ENCODE measurements around the gene UTS2B.

UTS2B gene

DNA sequence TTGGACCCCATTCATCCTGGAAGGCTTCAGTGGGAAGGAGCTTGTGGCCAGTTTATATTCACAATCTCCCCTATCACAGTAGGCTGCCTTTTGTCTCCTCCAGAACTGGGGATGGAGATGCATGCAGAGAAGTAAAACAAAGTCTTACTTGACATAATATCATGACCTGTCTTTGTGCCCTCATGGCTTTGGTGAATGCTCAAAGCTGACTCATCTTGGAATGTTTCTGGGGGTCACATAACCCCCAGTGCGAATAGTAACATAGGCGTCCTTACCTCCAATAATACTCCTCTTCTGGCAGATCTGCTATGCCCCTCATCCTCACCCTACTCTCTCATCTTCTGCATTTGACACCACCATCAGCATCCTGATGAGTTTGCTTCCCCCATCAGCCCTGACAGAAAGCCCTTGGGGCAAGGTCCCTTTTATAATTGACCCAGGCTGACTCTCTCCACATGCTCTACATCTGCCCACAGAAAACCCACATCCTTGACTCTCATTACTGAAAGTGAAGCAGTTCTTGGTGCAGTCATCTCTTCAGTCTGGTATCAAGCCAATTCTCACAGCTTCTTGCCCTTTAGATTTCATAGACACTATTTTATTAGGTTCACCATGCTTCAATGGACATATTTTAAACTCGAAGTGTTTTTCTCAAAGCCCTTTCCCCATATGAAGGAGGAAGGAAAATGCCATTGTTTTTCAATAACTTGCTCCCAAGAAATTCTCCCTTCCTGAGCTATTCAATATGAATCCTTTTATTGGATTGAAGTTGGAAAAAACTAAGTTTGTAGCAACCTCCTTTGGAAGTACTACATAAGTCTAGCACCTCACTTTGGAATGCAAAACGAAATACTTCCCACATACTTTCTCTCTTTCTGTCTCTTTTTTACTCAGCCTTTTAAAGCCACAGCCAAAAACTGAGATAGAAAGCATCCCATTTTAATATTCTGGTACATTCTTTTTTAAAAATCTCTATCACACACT, 94.7 kb downstream of the UTS2B start:
- H3K36me3 Mint-ChIP-seq (ENCODE audit: low read depth), result no peaks in the 10 kb centered on the region
- H3K27ac Mint-ChIP-seq, result no peak overlapping the region
- no peak overlapping the region for H3K4me3 Mint-ChIP-seq
- H3K27me3 Mint-ChIP-seq, result no peaks in the 10 kb centered on the region
- no peaks in the 10 kb centered on the region for H3K9me3 Mint-ChIP-seq
- no peaks in the 10 kb centered on the region for H3K4me1 Mint-ChIP-seq (ENCODE audit: low read depth)

- Mint-ChIP-seq H3K27me3 (no peaks in the 10 kb centered on the region), H3K36me3 (ENCODE audit: low read depth) (no peaks in the 10 kb centered on the region), H3K27ac (no peak overlapping the region)
These were observed 96.1 kb downstream of the UTS2B start for GRCh38 chr3:191234216-191234615.

DNA sequence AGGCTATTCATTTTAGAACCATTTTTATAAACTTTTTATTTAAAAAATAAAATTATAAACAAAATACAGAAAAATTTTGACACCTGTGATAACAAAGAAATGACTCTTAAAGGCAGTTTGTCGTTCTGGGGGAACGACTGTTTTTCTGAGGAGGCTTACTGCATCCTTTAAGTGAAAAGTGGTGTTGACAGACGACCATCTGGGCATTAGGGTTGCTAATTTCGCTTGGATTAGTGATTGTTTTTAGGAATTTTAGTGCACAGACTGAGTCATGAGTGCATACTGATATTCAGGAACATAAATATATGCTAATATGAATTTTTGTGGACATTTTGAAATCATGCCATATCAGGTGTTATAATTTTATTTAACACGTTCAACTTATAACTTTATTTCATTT, 102.8 kb downstream of the UTS2B start:
- no peaks in the 10 kb centered on the region for H3K4me1 Mint-ChIP-seq (ENCODE audit: low read depth)
- peaks cover under 1% of the 10 kb centered on the region for H3K9me3 Mint-ChIP-seq
- H3K4me3 Mint-ChIP-seq, result no peak overlapping the region
- no peak overlapping the region for H3K27ac Mint-ChIP-seq
- H3K27me3 Mint-ChIP-seq, result no peaks in the 10 kb centered on the region
- no peaks in the 10 kb centered on the region for H3K36me3 Mint-ChIP-seq (ENCODE audit: low read depth)

More at GRCh38 chr3:191234216-191234615, 96.1 kb downstream of the UTS2B start:
- Mint-ChIP-seq H3K4me1 (ENCODE audit: low read depth) (no peaks in the 10 kb centered on the region), H3K9me3 (no peaks in the 10 kb centered on the region), H3K4me3 (no peak overlapping the region)

- H3K9me3 Mint-ChIP-seq, result peaks cover 6% of the 10 kb centered on the region
- H3K4me1 Mint-ChIP-seq (ENCODE audit: low read depth), result no peaks in the 10 kb centered on the region
- no peaks in the 10 kb centered on the region for H3K36me3 Mint-ChIP-seq (ENCODE audit: low read depth)
- no peak overlapping the region for H3K27ac Mint-ChIP-seq
- H3K4me3 Mint-ChIP-seq, result no peak overlapping the region
- no peaks in the 10 kb centered on the region for H3K27me3 Mint-ChIP-seq
These were observed 108.7 kb downstream of the UTS2B start for GRCh38 chr3:191221638-191222037.

- peaks cover 10% of the 10 kb centered on the region for H3K9me3 Mint-ChIP-seq
- no peaks in the 10 kb centered on the region for H3K27me3 Mint-ChIP-seq
- no peak overlapping the region for H3K4me3 Mint-ChIP-seq
- no peaks in the 10 kb centered on the region for H3K4me1 Mint-ChIP-seq (ENCODE audit: low read depth)
- no peaks in the 10 kb centered on the region for H3K36me3 Mint-ChIP-seq (ENCODE audit: low read depth)
- H3K27ac Mint-ChIP-seq, result no peak overlapping the region
These were observed 109.4 kb downstream of the UTS2B start for GRCh38 chr3:191220908-191221307.

DNA sequence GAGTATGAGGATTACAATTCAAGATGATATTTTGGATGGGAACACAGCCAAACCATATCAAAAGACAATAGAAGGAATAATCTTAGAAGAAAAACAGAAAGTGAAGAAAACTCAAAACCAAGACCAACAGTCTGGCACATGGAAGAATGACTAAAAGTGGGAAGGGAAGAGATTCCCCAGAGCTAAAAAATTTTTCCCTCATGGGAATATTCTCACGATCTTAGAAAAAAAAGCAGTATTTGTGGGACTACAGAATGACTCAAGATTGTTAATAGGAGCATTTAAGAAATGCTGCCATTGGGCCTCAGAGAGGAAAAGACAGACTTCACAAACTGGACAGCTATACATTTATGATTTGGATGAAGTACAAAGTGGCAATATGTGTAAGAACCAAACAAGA, 113.0 kb downstream of the UTS2B start:
- Mint-ChIP-seq H3K27me3 (no peaks in the 10 kb centered on the region), H3K9me3 (peaks cover 7% of the 10 kb centered on the region), H3K27ac (no peak overlapping the region), H3K4me3 (no peak overlapping the region), H3K4me1 (ENCODE audit: low read depth) (no peaks in the 10 kb centered on the region), H3K36me3 (ENCODE audit: low read depth) (no peaks in the 10 kb centered on the region)

All from stimulated activated naive CD8-positive, alpha-beta T cell treated with anti-CD3 and anti-CD28 coated beads, Interleukin-15, Interleukin-2, amounts not matched to agents 100 ng/mL and 50 ng/mL, for 24 hours (primary cell).